Thyroid gland (tissue), 4 donors: ENCODE data around the gene RYR2. TPM values are rescaled to one million over a fixed set of nuclear protein-coding genes. Genes with fewer than 3 reads are reported as not detected.

Experiments
- DNase-seq, 2 donors: peaks; one replicate each; pipeline ENCODE4 v3.0.0-alpha.2; 2019
- H3K27ac ChIP-seq, 3 donors: fragments of 200-600 bp; sonication (generic); 1 replicate in 2 of 3; 2 replicates in 1 of 3; pipeline ENCODE4 v1.5.1; 2016 to 2019; ENCODE audit warnings: mild to moderate bottlenecking in 1 of 3, moderate library complexity in 1 of 3
- H3K27me3 ChIP-seq: fragments of 200-600 bp; sonication (generic); one replicate; pipeline ENCODE4 v1.5.1; 2019
- H3K36me3 ChIP-seq, 2 donors: fragments of 200-600 bp; sonication (generic); one replicate each; pipeline ENCODE4 v1.5.1; 2016 to 2019
- H3K4me1 ChIP-seq, 2 donors: fragments of 200-600 bp; sonication (generic); one replicate each; pipeline ENCODE4 v1.5.1; 2017 to 2019
- H3K4me3 ChIP-seq, 3 donors: fragments of 200-600 bp; sonication (generic); replicated peaks in 1 of 3; 1 replicate in 2 of 3; 2 replicates in 1 of 3; pipeline ENCODE4 v1.5.1; 2016; ENCODE audit warnings: mild to moderate bottlenecking in 1 of 3
- H3K9me3 ChIP-seq: fragments of 200-600 bp; sonication (generic); one replicate; pipeline ENCODE4 v1.5.1; 2017
- POLR2A ChIP-seq, 2 donors: fragments of 450-650 bp; IDR thresholded peaks; one replicate each; pipeline ENCODE4 v1.6.1; 2017; ENCODE audit warnings: antibody characterized with exemption in 2 of 2, mild to moderate bottlenecking in 2 of 2, moderate library complexity in 1 of 2
- WGBS, 2 donors: methylation state at CpG; one replicate each; pipeline ENCODE4 v1.1.5; 2017; 5-methylcytosine and 5-hydroxymethylcytosine counted together
- intact Hi-C: fragments of 100-400 bp; cut with DNase I; formaldehyde crosslinking; loops from one replicate; pipeline ENCODE4 v1.15.1; 2023
- total RNA-seq, 4 donors: library from RNA; depleted of rRNA; stranded (reverse); fragments of >200 nt; gene quantifications; one replicate each; pipeline ENCODE4 v1.2.3, GENCODE V29; 2016
- TF ChIP-seq, protein P1 (sequence below), 6 experiments: fragments of 200-600 bp in 3 of 6; fragments of 450-650 bp in 3 of 6; sonication (generic) in 3 of 6; IDR thresholded peaks; one replicate each; pipeline ENCODE4 v1.5.1; 2016 to 2019; ENCODE audit warnings: antibody characterized with exemption in 6 of 6, mild to moderate bottlenecking in 2 of 6, inconsistent platforms in 1 of 6, moderate library complexity in 1 of 6

RYR2 gene
- total RNA-seq, 4 donors from 2014 or later = 6.6 to 31.8 (median 28.2) TPM

- no peak for TF ChIP-seq POLR2A (IDR thresholded peaks at IDR 0.05)
- TF ChIP-seq, protein P1, sequence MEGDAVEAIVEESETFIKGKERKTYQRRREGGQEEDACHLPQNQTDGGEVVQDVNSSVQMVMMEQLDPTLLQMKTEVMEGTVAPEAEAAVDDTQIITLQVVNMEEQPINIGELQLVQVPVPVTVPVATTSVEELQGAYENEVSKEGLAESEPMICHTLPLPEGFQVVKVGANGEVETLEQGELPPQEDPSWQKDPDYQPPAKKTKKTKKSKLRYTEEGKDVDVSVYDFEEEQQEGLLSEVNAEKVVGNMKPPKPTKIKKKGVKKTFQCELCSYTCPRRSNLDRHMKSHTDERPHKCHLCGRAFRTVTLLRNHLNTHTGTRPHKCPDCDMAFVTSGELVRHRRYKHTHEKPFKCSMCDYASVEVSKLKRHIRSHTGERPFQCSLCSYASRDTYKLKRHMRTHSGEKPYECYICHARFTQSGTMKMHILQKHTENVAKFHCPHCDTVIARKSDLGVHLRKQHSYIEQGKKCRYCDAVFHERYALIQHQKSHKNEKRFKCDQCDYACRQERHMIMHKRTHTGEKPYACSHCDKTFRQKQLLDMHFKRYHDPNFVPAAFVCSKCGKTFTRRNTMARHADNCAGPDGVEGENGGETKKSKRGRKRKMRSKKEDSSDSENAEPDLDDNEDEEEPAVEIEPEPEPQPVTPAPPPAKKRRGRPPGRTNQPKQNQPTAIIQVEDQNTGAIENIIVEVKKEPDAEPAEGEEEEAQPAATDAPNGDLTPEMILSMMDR (IDR thresholded peaks at IDR 0.05) = no peak
- H3K4me3 ChIP-seq = no peak overlapping the region
- H3K36me3 ChIP-seq = no peaks in the 10 kb centered on the region
- H3K9me3 ChIP-seq = no peaks in the 10 kb centered on the region
- intact Hi-C loops = no loop called here
- H3K4me1 ChIP-seq = no peaks in the 10 kb centered on the region
- H3K27ac ChIP-seq = no peak overlapping the region
- DNase-seq = no peak
- WGBS, 2 donors = 86 to 90% methylated on average over 4 of the region's 4 CpGs
- H3K27me3 ChIP-seq = no peaks in the 10 kb centered on the region
Observed at GRCh38 chr1:237705462-237705861, 663.5 kb downstream of the RYR2 start.

DNA sequence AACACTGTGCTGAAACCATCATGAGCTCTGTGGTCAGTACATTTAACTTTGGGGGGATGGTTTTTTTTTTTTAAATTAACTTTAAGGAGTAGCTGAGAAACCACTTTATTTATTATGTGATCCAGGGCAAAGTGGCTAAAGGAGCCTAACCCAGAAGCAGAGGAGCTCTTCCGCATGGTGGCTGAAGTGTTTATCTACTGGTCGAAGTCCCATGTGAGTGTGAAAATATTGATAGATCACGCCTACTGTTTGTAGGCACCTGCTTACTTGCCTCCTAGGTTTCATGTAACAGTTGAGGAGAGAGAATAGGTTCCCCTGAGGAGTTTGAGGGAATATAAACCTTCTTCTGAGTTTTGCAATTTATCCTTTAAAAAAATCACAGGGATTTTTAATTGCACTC, 667.4 kb downstream of the RYR2 start:
- no peaks in the 10 kb centered on the region for H3K9me3 ChIP-seq
- no peaks in the 10 kb centered on the region for H3K4me1 ChIP-seq
- intact Hi-C loops = no loop called here
- TF ChIP-seq, protein P1 (IDR thresholded peaks at IDR 0.05) = no peak
- no peak for TF ChIP-seq POLR2A (IDR thresholded peaks at IDR 0.05)
- no peak overlapping the region for H3K4me3 ChIP-seq
- DNase-seq = no peak
- 90 to 92% methylated on average over 3 of the region's 3 CpGs for WGBS, 2 donors
- H3K36me3 ChIP-seq = no peaks in the 10 kb centered on the region
- H3K27ac ChIP-seq = no peak overlapping the region
- H3K27me3 ChIP-seq = no peaks in the 10 kb centered on the region

DNA sequence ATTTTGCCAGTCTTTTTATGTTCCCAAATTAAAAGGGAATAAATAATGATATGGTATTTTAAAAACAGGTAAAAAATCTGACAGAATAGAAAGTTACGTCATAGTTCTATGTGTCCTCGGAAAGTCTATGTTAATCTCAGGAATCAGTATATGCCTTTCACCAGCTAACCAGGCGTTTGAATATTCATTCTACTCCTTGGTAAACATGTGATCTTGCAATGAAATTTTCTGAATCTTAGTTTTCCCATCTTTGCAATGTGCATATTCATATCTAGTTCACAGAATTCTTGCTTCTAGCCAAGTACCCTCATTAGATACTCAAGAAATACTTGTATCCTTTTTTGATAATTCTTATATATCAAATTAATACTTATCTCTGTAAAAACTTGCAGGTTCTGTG, 669.3 kb downstream of the RYR2 start:
- Histone ChIP-seq H3K27me3 (no peaks in the 10 kb centered on the region), H3K4me1 (no peaks in the 10 kb centered on the region), H3K9me3 (no peaks in the 10 kb centered on the region), H3K4me3 (no peak overlapping the region), H3K27ac (no peak overlapping the region), H3K36me3 (no peaks in the 10 kb centered on the region)
- WGBS, 2 donors = 92 to 94% methylated on average over 3 of the region's 3 CpGs
- TF ChIP-seq, protein P1 (IDR thresholded peaks at IDR 0.05) = no peak
- no peak for TF ChIP-seq POLR2A (IDR thresholded peaks at IDR 0.05)
- no peak for DNase-seq
- intact Hi-C loops = no loop called here

DNA sequence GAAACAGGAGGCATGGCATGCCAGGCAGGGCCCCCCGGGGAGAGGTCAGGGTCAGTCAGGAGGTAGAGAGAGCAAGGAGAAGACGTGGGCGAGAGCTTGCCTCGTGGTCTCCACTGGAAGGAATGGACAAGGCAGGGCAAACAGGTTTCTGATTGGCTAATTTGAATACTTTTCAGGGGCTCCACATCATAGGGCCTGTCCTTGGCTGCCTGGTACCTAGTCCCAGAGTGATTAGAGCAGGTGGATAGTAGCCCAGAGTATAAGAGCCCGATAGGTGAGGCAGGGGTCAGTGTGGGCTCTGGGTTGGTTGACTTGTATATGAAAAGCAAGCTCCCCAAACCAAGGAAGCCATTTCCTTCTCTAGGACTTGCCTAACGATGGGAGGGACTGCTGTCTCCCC, 670.1 kb downstream of the RYR2 start:
- no peaks in the 10 kb centered on the region for H3K36me3 ChIP-seq
- no peaks in the 10 kb centered on the region for H3K4me1 ChIP-seq
- H3K4me3 ChIP-seq = no peak overlapping the region
- WGBS, 2 donors = 73 to 77% methylated on average over 6 of the region's 6 CpGs
- TF ChIP-seq, protein P1 (IDR thresholded peaks at IDR 0.05) = no peak
- no peak for TF ChIP-seq POLR2A (IDR thresholded peaks at IDR 0.05)
- H3K27me3 ChIP-seq = no peaks in the 10 kb centered on the region
- no peaks in the 10 kb centered on the region for H3K9me3 ChIP-seq
- no peak for DNase-seq
- intact Hi-C loops = no loop called here
- no peak overlapping the region for H3K27ac ChIP-seq

DNA sequence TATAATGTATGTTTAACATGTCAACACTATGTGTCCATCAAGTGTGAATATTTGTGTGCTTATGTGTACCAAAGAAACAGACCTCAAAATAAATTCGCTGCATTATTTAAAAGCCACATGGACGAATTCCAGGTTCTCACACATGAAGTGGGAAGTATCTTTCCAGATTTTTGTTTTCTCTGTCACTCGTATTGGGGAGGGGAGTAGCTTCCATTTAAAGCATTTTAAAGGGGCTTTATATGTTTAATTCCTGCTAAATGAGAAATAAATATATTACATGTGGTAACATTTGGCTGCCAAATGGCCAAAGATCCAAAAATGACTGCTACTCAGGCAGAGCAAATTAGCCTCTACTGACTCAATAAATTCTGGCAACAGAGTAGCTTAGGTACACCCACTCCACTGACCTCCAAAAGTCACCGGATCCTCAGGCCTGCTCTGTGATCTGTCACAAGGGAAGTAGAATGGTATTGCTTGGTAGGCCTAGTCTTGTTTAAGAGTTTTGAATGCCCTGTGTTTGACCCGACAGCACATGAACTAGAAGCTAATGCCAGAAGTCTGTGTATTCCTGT, 670.7 kb downstream of the RYR2 start:
- DNase-seq = peak in 1 of 2 donors; percentile 25
- intact Hi-C loops = no loop called here
- TF ChIP-seq, protein P1 (IDR thresholded peaks at IDR 0.05) = no peak
- H3K36me3 ChIP-seq = no peaks in the 10 kb centered on the region
- no peaks in the 10 kb centered on the region for H3K27me3 ChIP-seq
- no peaks in the 10 kb centered on the region for H3K9me3 ChIP-seq
- H3K27ac ChIP-seq = no peak overlapping the region
- WGBS, 2 donors = 62 to 77% methylated on average over 5 of the region's 5 CpGs
- no peak overlapping the region for H3K4me3 ChIP-seq
- no peaks in the 10 kb centered on the region for H3K4me1 ChIP-seq
